ENCODE data around the gene AQP12A. TPM values are rescaled to one million over a fixed set of nuclear protein-coding genes. Genes with fewer than 3 reads are reported as not detected.

AQP12A gene
- total RNA-seq, 2 donors from 2014 or later: 29.6 to 130 TPM

DNA sequence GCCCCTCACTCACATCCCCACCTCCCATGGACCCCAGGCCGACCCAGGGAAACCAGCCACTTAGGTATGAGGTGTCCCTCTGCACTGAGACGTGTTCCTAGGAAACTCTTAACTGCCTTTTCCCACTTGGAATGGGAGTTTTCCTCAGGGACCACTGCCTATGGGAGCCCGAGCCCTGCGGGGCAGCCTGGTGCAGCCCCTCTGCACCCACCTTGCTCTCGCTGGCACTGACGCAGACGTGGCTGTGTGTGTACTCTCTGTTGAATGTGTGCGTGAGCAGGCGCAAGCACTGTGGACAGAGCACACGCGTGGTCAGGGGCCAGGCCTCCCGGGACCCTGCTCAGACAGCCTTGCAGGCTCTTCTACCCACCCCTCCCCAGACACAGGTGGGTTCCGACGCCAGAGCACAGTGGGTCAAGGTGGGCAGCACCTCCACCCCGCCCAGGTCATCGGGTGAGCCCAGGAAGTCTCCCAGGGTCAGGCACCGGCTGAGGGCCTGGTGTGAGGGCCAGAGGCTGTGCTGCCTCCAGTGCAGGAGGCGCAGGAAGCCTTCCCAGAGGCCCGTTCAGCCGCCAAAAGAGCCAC lies 30.0 kb downstream of the AQP12A start:
- H3K9me3 ChIP-seq: no peaks in the 10 kb centered on the region
- H3K36me3 ChIP-seq (replicated peaks in 1 of 2; ENCODE audit: insufficient read depth in 1 of 2, low read depth in 2 of 2): no peaks in the 10 kb centered on the region
- no peak for TF ChIP-seq POLR2A (IDR thresholded peaks at IDR 0.05)
- TF ChIP-seq, protein P1, sequence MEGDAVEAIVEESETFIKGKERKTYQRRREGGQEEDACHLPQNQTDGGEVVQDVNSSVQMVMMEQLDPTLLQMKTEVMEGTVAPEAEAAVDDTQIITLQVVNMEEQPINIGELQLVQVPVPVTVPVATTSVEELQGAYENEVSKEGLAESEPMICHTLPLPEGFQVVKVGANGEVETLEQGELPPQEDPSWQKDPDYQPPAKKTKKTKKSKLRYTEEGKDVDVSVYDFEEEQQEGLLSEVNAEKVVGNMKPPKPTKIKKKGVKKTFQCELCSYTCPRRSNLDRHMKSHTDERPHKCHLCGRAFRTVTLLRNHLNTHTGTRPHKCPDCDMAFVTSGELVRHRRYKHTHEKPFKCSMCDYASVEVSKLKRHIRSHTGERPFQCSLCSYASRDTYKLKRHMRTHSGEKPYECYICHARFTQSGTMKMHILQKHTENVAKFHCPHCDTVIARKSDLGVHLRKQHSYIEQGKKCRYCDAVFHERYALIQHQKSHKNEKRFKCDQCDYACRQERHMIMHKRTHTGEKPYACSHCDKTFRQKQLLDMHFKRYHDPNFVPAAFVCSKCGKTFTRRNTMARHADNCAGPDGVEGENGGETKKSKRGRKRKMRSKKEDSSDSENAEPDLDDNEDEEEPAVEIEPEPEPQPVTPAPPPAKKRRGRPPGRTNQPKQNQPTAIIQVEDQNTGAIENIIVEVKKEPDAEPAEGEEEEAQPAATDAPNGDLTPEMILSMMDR (IDR thresholded peaks at IDR 0.05): no peak
- DNase-seq (no peak), ATAC-seq (no peak)
- H3K4me1 ChIP-seq: no peaks in the 10 kb centered on the region
- intact Hi-C loops (cut with DNase I): no loop called here
- no peaks in the 10 kb centered on the region for H3K27me3 ChIP-seq
- H3K27ac ChIP-seq: no peak overlapping the region
- WGBS, 2 donors: 88 to 89% methylated on average over 2 to 20 of the region's 20 CpGs
- no peak overlapping the region for H3K4me3 ChIP-seq

DNA sequence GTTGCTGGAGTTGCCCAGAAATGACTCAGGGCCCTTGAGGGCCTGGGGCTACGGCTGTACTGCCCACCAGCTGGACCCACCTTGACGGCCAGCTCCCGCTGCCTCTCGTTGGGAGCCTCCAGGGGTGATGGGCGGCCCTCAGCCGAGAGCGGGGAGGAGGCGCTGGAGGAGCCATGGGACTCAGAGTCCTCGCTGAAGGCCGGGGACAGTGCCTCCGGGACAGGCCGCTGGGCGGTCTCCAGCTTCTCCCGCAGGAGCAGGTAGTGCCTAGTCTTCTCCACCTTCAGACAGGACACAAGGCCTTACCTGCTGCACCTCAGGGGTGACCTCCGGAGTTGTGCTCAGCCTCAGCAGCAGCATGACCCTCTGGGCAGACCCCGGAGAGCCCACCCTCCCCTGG lies 30.7 kb downstream of the AQP12A start:
- Histone ChIP-seq H3K27me3 (no peaks in the 10 kb centered on the region), H3K9me3 (no peaks in the 10 kb centered on the region), H3K4me1 (no peaks in the 10 kb centered on the region), H3K27ac (no peak overlapping the region), H3K4me3 (no peak overlapping the region), H3K36me3 (replicated peaks in 1 of 2; ENCODE audit: insufficient read depth in 1 of 2, low read depth in 2 of 2) (no peaks in the 10 kb centered on the region)
- WGBS, 2 donors: 87% methylated on average over 16 of the region's 16 CpGs; no CpG with 5 or more reads in 1 of the 2 donors
- no peak for ATAC-seq
- TF ChIP-seq, protein P1 (IDR thresholded peaks at IDR 0.05): no peak
- no peak for TF ChIP-seq POLR2A (IDR thresholded peaks at IDR 0.05)
- intact Hi-C loops (cut with DNase I): no loop called here
- no peak for DNase-seq

- WGBS, 2 donors: 88 to 91% methylated on average over 19 to 32 of the region's 32 CpGs
- H3K36me3 ChIP-seq (replicated peaks in 1 of 2; ENCODE audit: insufficient read depth in 1 of 2, low read depth in 2 of 2): no peaks in the 10 kb centered on the region
Measured at GRCh38 chr2:240722796-240723735, 31.4 kb downstream of the AQP12A start.

GRCh38 chr2:240723851-240724250 lies 32.2 kb downstream of the AQP12A start:
- 90 to 97% methylated on average over 6 to 9 of the region's 9 CpGs for WGBS, 2 donors
- no peak overlapping the region for H3K27ac ChIP-seq
- intact Hi-C loops (cut with DNase I): no loop called here
- no peak for TF ChIP-seq POLR2A (IDR thresholded peaks at IDR 0.05)
- TF ChIP-seq, protein P1 (IDR thresholded peaks at IDR 0.05): no peak
- H3K4me1 ChIP-seq: no peaks in the 10 kb centered on the region
- no peak for ATAC-seq
- H3K4me3 ChIP-seq: no peak overlapping the region
- no peaks in the 10 kb centered on the region for H3K9me3 ChIP-seq
- DNase-seq: no peak
- no peaks in the 10 kb centered on the region for H3K36me3 ChIP-seq (replicated peaks in 1 of 2; ENCODE audit: insufficient read depth in 1 of 2, low read depth in 2 of 2)
- no peaks in the 10 kb centered on the region for H3K27me3 ChIP-seq

More at GRCh38 chr2:240722796-240723735, 31.4 kb downstream of the AQP12A start:
- DNase-seq (no peak), ATAC-seq (no peak)
- Histone ChIP-seq H3K27me3 (no peaks in the 10 kb centered on the region), H3K4me3 (no peak overlapping the region), H3K4me1 (no peaks in the 10 kb centered on the region), H3K27ac (no peak overlapping the region), H3K9me3 (no peaks in the 10 kb centered on the region)
- intact Hi-C loops (cut with DNase I): no loop called here
- TF ChIP-seq, protein P1 (IDR thresholded peaks at IDR 0.05): no peak
- TF ChIP-seq POLR2A (IDR thresholded peaks at IDR 0.05): no peak

All from body of pancreas (tissue), 4 donors.